ENCODE measurements around the gene ACER1. TPM values are rescaled to one million over a fixed set of nuclear protein-coding genes. Genes with fewer than 3 reads are reported as not detected.

Gene ACER1
- total RNA-seq, 4 donors from 2014 or later, result 0.61 TPM; not detected in 3

- peaks cover 9 to 17% of the 10 kb centered on the region in 2 donors for H3K4me1 ChIP-seq
- H3K9me3 ChIP-seq, result no peaks in the 10 kb centered on the region
- no peaks in the 10 kb centered on the region for H3K27me3 ChIP-seq
- H3K4me3 ChIP-seq, result peak overlapping the region; percentile 67 to 97
- DNase-seq, result peak; percentile 28 to 45
- TF ChIP-seq, protein P1, sequence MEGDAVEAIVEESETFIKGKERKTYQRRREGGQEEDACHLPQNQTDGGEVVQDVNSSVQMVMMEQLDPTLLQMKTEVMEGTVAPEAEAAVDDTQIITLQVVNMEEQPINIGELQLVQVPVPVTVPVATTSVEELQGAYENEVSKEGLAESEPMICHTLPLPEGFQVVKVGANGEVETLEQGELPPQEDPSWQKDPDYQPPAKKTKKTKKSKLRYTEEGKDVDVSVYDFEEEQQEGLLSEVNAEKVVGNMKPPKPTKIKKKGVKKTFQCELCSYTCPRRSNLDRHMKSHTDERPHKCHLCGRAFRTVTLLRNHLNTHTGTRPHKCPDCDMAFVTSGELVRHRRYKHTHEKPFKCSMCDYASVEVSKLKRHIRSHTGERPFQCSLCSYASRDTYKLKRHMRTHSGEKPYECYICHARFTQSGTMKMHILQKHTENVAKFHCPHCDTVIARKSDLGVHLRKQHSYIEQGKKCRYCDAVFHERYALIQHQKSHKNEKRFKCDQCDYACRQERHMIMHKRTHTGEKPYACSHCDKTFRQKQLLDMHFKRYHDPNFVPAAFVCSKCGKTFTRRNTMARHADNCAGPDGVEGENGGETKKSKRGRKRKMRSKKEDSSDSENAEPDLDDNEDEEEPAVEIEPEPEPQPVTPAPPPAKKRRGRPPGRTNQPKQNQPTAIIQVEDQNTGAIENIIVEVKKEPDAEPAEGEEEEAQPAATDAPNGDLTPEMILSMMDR (IDR thresholded peaks at IDR 0.05), result no peak
- no peak for TF ChIP-seq POLR2A (IDR thresholded peaks at IDR 0.05)
- intact Hi-C loops (cut with DNase I; ENCODE audit: low total_unique reads), result no loop called here
- H3K27ac ChIP-seq, result peak overlapping the region; percentile 92 to 93
- no peaks in the 10 kb centered on the region for H3K36me3 ChIP-seq
Measured at GRCh38 chr19:6278740-6279619, 54.4 kb downstream of the ACER1 start.

DNA sequence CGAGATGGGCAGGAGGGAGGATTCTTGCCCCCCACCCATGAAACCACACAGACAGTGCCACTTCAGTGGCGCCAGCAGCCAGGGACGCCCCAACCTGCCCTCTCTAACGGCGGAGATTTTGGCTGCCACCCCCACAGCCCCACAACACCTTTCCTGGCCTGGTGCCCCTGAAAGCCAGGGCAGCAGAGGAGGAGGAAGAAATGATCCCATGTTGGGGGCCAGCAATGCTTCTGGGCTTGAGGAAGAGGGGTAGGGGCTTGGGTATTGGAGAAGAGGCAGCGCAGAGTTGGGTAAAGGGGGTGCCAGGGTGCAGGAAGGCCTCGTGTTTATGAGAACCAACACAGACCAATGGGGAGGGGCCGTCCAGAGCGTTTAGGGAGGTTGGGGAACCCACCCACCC is 55.4 kb downstream of the ACER1 start:
- H3K27me3 ChIP-seq, result no peaks in the 10 kb centered on the region

GRCh38 chr19:6276447-6276846 is 57.0 kb downstream of the ACER1 start:
- Histone ChIP-seq H3K4me1 (peaks cover 21 to 38% of the 10 kb centered on the region in 2 donors), H3K9me3 (no peaks in the 10 kb centered on the region), H3K27ac (peak overlapping the region; percentile 92 to 93), H3K4me3 (no peak overlapping the region), H3K36me3 (no peaks in the 10 kb centered on the region), H3K27me3 (no peaks in the 10 kb centered on the region)
- TF ChIP-seq POLR2A (IDR thresholded peaks at IDR 0.05), result no peak
- TF ChIP-seq, protein P1 (IDR thresholded peaks at IDR 0.05), result no peak
- intact Hi-C loops (cut with DNase I; ENCODE audit: low total_unique reads), result no loop called here
- DNase-seq, result peak; percentile 80 to 81

More for the DNA sequence above, 55.4 kb downstream of the ACER1 start:
- H3K27ac ChIP-seq, result peak overlapping the region; percentile 92 to 93
- H3K36me3 ChIP-seq, result no peaks in the 10 kb centered on the region
- TF ChIP-seq POLR2A (IDR thresholded peaks at IDR 0.05), result no peak
- TF ChIP-seq, protein P1 (IDR thresholded peaks at IDR 0.05), result no peak
- intact Hi-C loops (cut with DNase I; ENCODE audit: low total_unique reads), result no loop called here
- H3K9me3 ChIP-seq, result no peaks in the 10 kb centered on the region
- H3K4me3 ChIP-seq, result no peak overlapping the region
- no peak for DNase-seq
- peaks cover 13 to 22% of the 10 kb centered on the region in 2 donors for H3K4me1 ChIP-seq

DNA sequence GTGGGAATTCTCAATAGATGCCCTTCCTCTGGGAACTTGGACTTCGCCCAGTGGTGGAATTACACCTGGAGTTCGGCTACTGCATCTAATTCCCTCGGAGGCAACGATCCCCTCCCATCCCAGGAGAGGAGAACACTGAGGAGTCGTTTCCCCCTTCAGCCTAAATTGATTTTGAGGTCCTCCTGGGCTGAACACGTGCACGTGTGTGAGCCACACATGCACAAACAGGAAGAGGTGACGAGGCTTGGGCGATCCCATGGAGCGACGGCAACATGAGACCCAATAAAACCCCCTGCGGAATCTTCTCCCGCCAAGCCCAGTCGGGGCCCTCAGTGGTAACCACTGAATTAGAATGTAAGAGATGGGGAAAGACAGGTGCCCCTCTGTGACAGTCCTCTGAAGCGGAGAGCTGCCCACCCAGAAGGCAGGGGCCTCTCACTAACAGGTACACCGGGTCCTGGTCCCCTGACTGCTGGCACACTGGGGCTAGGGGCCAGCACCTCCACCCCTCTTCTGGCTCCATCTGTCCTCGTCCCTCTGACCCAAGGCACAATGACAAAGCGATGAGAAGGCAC is 58.2 kb downstream of the ACER1 start:
- no peaks in the 10 kb centered on the region for H3K27me3 ChIP-seq
- peaks cover 27 to 47% of the 10 kb centered on the region in 2 donors for H3K4me1 ChIP-seq
- H3K27ac ChIP-seq, result peak overlapping the region; percentile 92 to 93
- TF ChIP-seq, protein P1 (IDR thresholded peaks at IDR 0.05), result no peak
- no peak for TF ChIP-seq POLR2A (IDR thresholded peaks at IDR 0.05)
- DNase-seq, result no peak
- H3K4me3 ChIP-seq, result no peak overlapping the region
- intact Hi-C loops (cut with DNase I; ENCODE audit: low total_unique reads), result no loop called here
- no peaks in the 10 kb centered on the region for H3K36me3 ChIP-seq
- no peaks in the 10 kb centered on the region for H3K9me3 ChIP-seq

- Histone ChIP-seq H3K27ac (peak overlapping the region; percentile 92 to 93), H3K27me3 (no peaks in the 10 kb centered on the region), H3K9me3 (no peaks in the 10 kb centered on the region), H3K4me3 (no peak overlapping the region), H3K4me1 (peaks cover 30 to 47% of the 10 kb centered on the region in 2 donors), H3K36me3 (no peaks in the 10 kb centered on the region)
- intact Hi-C loops (cut with DNase I; ENCODE audit: low total_unique reads), result loop anchor here (5.0 kb wide), 1 partner anchor 37 kb away; no protein-coding TSS in a partner anchor
- peak in 1 of 2 donors; percentile 29 for DNase-seq
- TF ChIP-seq POLR2A (IDR thresholded peaks at IDR 0.05), result no peak
Measured at GRCh38 chr19:6274756-6275155, 58.7 kb downstream of the ACER1 start.

Measured in uterus (tissue), 4 donors.